Lower leg skin (tissue), 4 donors: ENCODE data around the gene RPN1. TPM values are rescaled to one million over a fixed set of nuclear protein-coding genes. Genes with fewer than 3 reads are reported as not detected.

ENCODE experiments used
- DNase-seq, 2 donors: peaks; one replicate each; pipeline ENCODE4 v3.0.0-alpha.2; 2019; ENCODE audit warnings: low spot score in 2 of 2
- H3K4me3 ChIP-seq: fragments of 200-600 bp; sonication (generic); 2 replicates; pipeline ENCODE4 v1.5.1; 2017; ENCODE audit warnings: mild to moderate bottlenecking, low read depth; ENCODE audit not compliant: poor library complexity, severe bottlenecking
- CTCF ChIP-seq, 3 donors: fragments of 450-650 bp; IDR thresholded peaks; one replicate each; pipeline ENCODE4 v1.5.1; 2016; ENCODE audit warnings: antibody characterized with exemption in 3 of 3, mild to moderate bottlenecking in 3 of 3, moderate library complexity in 2 of 3
- POLR2A ChIP-seq, 2 donors: fragments of 450-650 bp; IDR thresholded peaks; one replicate each; pipeline ENCODE4 v1.6.1; 2016 to 2017; ENCODE audit warnings: antibody characterized with exemption in 2 of 2, mild to moderate bottlenecking in 1 of 2, moderate library complexity in 1 of 2
- WGBS, 2 donors: methylation state at CpG; one replicate each; pipeline ENCODE4 v1.1.5; 2018; 5-methylcytosine and 5-hydroxymethylcytosine counted together
- intact Hi-C: fragments of 100-400 bp; cut with DNase I; formaldehyde crosslinking; loops from one replicate; pipeline ENCODE4 v1.15.0; 2023; ENCODE audit warnings: low total_unique reads
- total RNA-seq, 4 donors: library from RNA; depleted of rRNA; stranded (reverse); fragments of >200 nt; gene quantifications; one replicate each; pipeline ENCODE4 v1.1.0, GENCODE V29; 2016

The RPN1 gene
- 100 to 1,000 TPM in 3 of 4 donors, 10 to 100 TPM in 1; 99.9 to 173 (median 141) TPM for total RNA-seq

- WGBS, 2 donors, result 0% methylated on average over 42 of the region's 96 CpGs
- H3K4me3 ChIP-seq, result peak within 1 kb of the TSS; percentile 100
- intact Hi-C loops, result no loop called here
- TF ChIP-seq POLR2A (IDR thresholded peaks at IDR 0.05), result no peak
- no peak for TF ChIP-seq CTCF (IDR thresholded peaks at IDR 0.05)
- peak; percentile 96 to 99 for DNase-seq
These were observed at the start of gene RPN1 for GRCh38 chr3:128650096-128651050. RPN1 (minus strand) TSS chr3:128650818; CDS start chr3:128650800, 18 bp downstream.

- WGBS, 2 donors, result 1% methylated on average over 48 to 52 of the region's 53 CpGs
- peak in 1 of 2 donors; percentile 90 for DNase-seq
- TF ChIP-seq CTCF (IDR thresholded peaks at IDR 0.05), result no peak
- TF ChIP-seq POLR2A (IDR thresholded peaks at IDR 0.05), result no peak
- intact Hi-C loops, result no loop called here
- H3K4me3 ChIP-seq, result peak overlapping the region; percentile 30
These were observed 47.8 kb upstream of the RPN1 start for GRCh38 chr3:128698211-128699047.

GRCh38 chr3:128697341-128697740 is 46.7 kb upstream of the RPN1 start:
- no peak for DNase-seq
- no peak for TF ChIP-seq CTCF (IDR thresholded peaks at IDR 0.05)
- TF ChIP-seq POLR2A (IDR thresholded peaks at IDR 0.05), result no peak
- intact Hi-C loops, result no loop called here
- WGBS, 2 donors, result 87 to 90% methylated on average over 8 of the region's 8 CpGs
- H3K4me3 ChIP-seq, result no peak overlapping the region

- WGBS, 2 donors, result 0 to 76% methylated on average over 2 of the region's 2 CpGs
- DNase-seq, result no peak
- TF ChIP-seq CTCF (IDR thresholded peaks at IDR 0.05), result no peak
- TF ChIP-seq POLR2A (IDR thresholded peaks at IDR 0.05), result no peak
- intact Hi-C loops, result no loop called here
- H3K4me3 ChIP-seq, result no peak overlapping the region
These were observed 43.1 kb upstream of the RPN1 start for GRCh38 chr3:128693696-128694095.

GRCh38 chr3:128689060-128689459 is 38.4 kb upstream of the RPN1 start:
- WGBS, 2 donors, result 92 to 94% methylated on average over 5 of the region's 5 CpGs
- no peak for DNase-seq
- no peak overlapping the region for H3K4me3 ChIP-seq
- no peak for TF ChIP-seq CTCF (IDR thresholded peaks at IDR 0.05)
- TF ChIP-seq POLR2A (IDR thresholded peaks at IDR 0.05), result no peak
- intact Hi-C loops, result no loop called here
